GM23338 (cell line): Measurements from ENCODE around the gene NCR2.

Experiments used
- EZH2 ChIP-seq: fragments of 200-600 bp; sonication (generic); IDR thresholded peaks from one replicate; pipeline ENCODE4 v1.8.0; 2017; ENCODE audit warnings: antibody characterized with exemption, mild to moderate bottlenecking, low read depth; ENCODE audit not compliant: unreplicated experiment
- EZH2phosphoT487 ChIP-seq: fragments of 200-600 bp; sonication (generic); IDR thresholded peaks from one replicate; pipeline ENCODE4 v1.8.1; 2018; ENCODE audit warnings: antibody characterized with exemption; ENCODE audit not compliant: unreplicated experiment
- NANOG ChIP-seq: IDR thresholded peaks from 2 replicates; pipeline ENCODE4 v1.6.1; 2016; ENCODE audit warnings: antibody characterized with exemption, borderline replicate concordance
- POLR2AphosphoS5 ChIP-seq: IDR thresholded peaks from 2 replicates; pipeline ENCODE4 v1.6.1; 2016; ENCODE audit warnings: antibody characterized with exemption, low read depth
- TF ChIP-seq, protein P1 (sequence below), 2 experiments: fragments of 200-600 bp in 1 of 2; sonication (generic) in 1 of 2; conservative IDR thresholded peaks; 2 replicates each; pipeline versions ENCODE4 v1.5.1 to v1.6.1; 2016 to 2017; ENCODE audit warnings: antibody characterized with exemption in 2 of 2, low read depth in 2 of 2, mild to moderate bottlenecking in 2 of 2, moderate library complexity in 1 of 2
- TF ChIP-seq, protein P2 (sequence below): IDR thresholded peaks from one replicate; pipeline ENCODE4 v1.6.1; 2018; ENCODE audit warnings: antibody characterized with exemption; ENCODE audit not compliant: unreplicated experiment

DNA sequence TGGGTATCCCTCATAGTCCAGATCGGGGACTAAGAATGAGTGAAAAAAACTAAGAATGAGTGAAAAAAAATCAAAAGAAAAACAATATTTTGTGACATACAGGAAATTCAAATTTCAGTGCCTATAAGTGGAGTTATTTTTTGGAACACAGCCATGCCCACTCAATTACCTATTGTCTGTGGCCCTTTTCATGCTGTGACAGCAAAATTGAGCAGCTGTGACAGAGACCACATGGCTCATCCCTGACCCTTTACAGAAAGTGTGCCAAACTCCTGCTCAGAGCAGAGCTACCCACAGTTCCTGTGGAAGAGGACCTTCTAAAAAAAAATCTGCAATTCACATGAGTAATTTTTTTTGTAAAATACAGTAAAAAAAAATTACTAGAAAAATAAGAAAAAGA lies 1.4 kb downstream of the NCR2 start:
- TF ChIP-seq, protein P1, sequence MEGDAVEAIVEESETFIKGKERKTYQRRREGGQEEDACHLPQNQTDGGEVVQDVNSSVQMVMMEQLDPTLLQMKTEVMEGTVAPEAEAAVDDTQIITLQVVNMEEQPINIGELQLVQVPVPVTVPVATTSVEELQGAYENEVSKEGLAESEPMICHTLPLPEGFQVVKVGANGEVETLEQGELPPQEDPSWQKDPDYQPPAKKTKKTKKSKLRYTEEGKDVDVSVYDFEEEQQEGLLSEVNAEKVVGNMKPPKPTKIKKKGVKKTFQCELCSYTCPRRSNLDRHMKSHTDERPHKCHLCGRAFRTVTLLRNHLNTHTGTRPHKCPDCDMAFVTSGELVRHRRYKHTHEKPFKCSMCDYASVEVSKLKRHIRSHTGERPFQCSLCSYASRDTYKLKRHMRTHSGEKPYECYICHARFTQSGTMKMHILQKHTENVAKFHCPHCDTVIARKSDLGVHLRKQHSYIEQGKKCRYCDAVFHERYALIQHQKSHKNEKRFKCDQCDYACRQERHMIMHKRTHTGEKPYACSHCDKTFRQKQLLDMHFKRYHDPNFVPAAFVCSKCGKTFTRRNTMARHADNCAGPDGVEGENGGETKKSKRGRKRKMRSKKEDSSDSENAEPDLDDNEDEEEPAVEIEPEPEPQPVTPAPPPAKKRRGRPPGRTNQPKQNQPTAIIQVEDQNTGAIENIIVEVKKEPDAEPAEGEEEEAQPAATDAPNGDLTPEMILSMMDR (conservative IDR thresholded peaks at IDR 0.05; ENCODE audit: low read depth in 2 of 2), result no peak
- TF ChIP-seq EZH2phosphoT487, result no peak
- TF ChIP-seq EZH2, result no peak
- TF ChIP-seq, protein P2, sequence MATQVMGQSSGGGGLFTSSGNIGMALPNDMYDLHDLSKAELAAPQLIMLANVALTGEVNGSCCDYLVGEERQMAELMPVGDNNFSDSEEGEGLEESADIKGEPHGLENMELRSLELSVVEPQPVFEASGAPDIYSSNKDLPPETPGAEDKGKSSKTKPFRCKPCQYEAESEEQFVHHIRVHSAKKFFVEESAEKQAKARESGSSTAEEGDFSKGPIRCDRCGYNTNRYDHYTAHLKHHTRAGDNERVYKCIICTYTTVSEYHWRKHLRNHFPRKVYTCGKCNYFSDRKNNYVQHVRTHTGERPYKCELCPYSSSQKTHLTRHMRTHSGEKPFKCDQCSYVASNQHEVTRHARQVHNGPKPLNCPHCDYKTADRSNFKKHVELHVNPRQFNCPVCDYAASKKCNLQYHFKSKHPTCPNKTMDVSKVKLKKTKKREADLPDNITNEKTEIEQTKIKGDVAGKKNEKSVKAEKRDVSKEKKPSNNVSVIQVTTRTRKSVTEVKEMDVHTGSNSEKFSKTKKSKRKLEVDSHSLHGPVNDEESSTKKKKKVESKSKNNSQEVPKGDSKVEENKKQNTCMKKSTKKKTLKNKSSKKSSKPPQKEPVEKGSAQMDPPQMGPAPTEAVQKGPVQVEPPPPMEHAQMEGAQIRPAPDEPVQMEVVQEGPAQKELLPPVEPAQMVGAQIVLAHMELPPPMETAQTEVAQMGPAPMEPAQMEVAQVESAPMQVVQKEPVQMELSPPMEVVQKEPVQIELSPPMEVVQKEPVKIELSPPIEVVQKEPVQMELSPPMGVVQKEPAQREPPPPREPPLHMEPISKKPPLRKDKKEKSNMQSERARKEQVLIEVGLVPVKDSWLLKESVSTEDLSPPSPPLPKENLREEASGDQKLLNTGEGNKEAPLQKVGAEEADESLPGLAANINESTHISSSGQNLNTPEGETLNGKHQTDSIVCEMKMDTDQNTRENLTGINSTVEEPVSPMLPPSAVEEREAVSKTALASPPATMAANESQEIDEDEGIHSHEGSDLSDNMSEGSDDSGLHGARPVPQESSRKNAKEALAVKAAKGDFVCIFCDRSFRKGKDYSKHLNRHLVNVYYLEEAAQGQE, result no peak
- TF ChIP-seq POLR2AphosphoS5, result no peak
- no peak for TF ChIP-seq NANOG
